ENCODE measurements around the gene C3orf62. TPM values are rescaled to one million over a fixed set of nuclear protein-coding genes. Genes with fewer than 3 reads are reported as not detected.

Gene C3orf62
- total and polyA plus RNA-seq, 10 of the 15 experiments (the other 5 are each of a cell fraction or from before 2014, with no cell fraction given) = 2.7 to 7.5 (median 4.2) TPM

DNA sequence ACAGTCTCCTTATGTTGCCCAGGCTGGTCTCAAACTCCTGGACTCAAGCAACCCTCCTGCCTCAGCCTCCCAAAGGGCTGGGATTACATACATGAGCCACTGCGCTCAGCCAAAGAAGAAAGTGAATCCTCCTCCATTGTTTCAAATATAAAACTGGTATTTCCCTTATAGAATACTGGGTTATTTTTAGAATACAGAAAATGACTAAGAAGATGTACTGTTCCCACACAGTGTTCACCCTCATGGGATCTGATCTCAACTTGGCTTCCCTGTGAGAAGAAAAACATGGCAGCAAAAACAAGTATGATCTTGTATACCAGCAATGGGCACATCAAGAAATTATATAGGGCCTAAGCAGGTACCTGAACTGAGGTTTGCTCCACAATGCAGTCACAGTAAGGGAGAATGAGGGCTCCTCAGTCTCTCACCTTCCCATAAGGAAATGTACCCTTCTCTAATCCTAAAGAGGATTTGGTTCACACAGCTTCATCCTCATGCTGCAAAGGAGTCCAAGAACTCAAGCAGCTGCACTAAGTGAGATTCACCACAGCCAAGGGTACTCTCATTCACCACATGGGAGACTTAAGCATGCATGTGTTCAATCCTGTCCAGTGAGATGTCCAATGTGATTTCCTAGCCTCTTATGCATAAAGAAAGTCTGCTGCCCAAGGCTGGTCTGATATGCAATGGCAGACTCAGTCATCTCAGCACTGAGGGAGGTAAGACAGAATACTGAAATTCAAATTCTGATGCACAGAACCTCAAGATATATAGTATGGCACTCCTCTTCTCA lies 37.1 kb upstream of the C3orf62 start (continued):
- TF ChIP-seq MEF2B (IDR thresholded peaks at IDR 0.05; ENCODE audit: partially characterized antibody, poor library complexity, severe bottlenecking) (peak; percentile 91), IKZF1 (conservative IDR thresholded peaks at IDR 0.05) (0 out of 2 replicates have a peak, but pooled peaks have one; percentile 36)

GRCh38 chr3:49311283-49311682 lies 34.3 kb upstream of the C3orf62 start:
- POLR2A ChIA-PET = interaction anchor here (1.3 to 1.5 kb wide), 2 partner anchors 9 to 101 kb away, joined by 3 to 6 read pairs; partner anchors contain the start of genes RHOA and TCTA
- no peak for FAIRE-seq
- Histone ChIP-seq H4K20me1 (ENCODE audit: control insufficient read depth, insufficient read depth) (no peaks in the 10 kb centered on the region), H3K27me3 (replicated peaks in 1 of 2; ENCODE audit: control insufficient read depth in 2 of 2, insufficient read depth in 2 of 2, low read length in 1 of 2) (no peaks in the 10 kb centered on the region), H2AFZ (ENCODE audit: control insufficient read depth, low read depth, low read length) (no peak overlapping the region), H3K4me2 (ENCODE audit: control insufficient read depth, insufficient read depth) (no peak overlapping the region), H3K4me1 (ENCODE audit: control insufficient read depth, insufficient read depth, low read length) (peaks cover 8% of the 10 kb centered on the region), H3K4me3 (no peak overlapping the region), H3K27ac (ENCODE audit: control insufficient read depth, insufficient read depth) (peak overlapping the region; percentile 74), H3K9me3 (replicated peaks; ENCODE audit: control insufficient read depth, insufficient read depth, low read length) (no peaks in the 10 kb centered on the region), H3K79me2 (ENCODE audit: control insufficient read depth, insufficient read depth, low read length) (peaks cover 2% of the 10 kb centered on the region; the same call in 1 of the 2 replicates), H3K9ac (ENCODE audit: control insufficient read depth, insufficient read depth, low read length) (peak overlapping the region; percentile 15; the same call in 1 of the 2 replicates), H3K36me3 (ENCODE audit: control insufficient read depth in 2 of 2, insufficient read depth in 2 of 2, low read length in 1 of 2) (peaks cover 11 to 14% of the 10 kb centered on the region in 2 experiments)
- CTCF ChIA-PET = interaction anchor here (0.6 to 1.1 kb wide), 3 partner anchors 9 to 183 kb away, joined by 3 to 4 read pairs (median 3); no protein-coding TSS in a partner anchor
- BruUV-seq (replicated peaks) = no TSS peak
- intact Hi-C loops (cut with micrococcal nuclease; ENCODE audit: unreplicated experiment) = no loop called here
- RAD21 ChIA-PET (ENCODE audit: unreplicated experiment) = interaction anchor here (1.1 to 1.4 kb wide), 2 partner anchors 9 to 138 kb away, joined by 3 to 9 read pairs; no protein-coding TSS in a partner anchor
- peak; percentile 49 for ATAC-seq
- DNase-seq (ENCODE audit: low read depth, low spot score) = peak; percentile 67
- in situ Hi-C loops (cut with MboI) = no loop called here
- SMC1A ChIA-PET (ENCODE audit: uncharacterized antibody, unreplicated experiment) = interaction anchor here (0.7 to 1.0 kb wide), 2 partner anchors 62 to 138 kb away, joined by 3 read pairs; no protein-coding TSS in a partner anchor
- 90% methylated on average over 3 of the region's 3 CpGs for WGBS (ENCODE audit: insufficient coverage, insufficient replicate concordance, low lambda C conversion rate, missing lambda C conversion rate)
- TF ChIP-seq NR2C2 (IDR thresholded peaks at IDR 0.05; ENCODE audit: borderline replicate concordance, control insufficient read depth, insufficient read length, low read depth) (no peak), NFIC (IDR thresholded peaks at IDR 0.05; ENCODE audit: low read depth, low read length) (0 out of 2 replicates have a peak, but pooled peaks have one; percentile 35), BHLHE40 (IDR thresholded peaks at IDR 0.05; ENCODE audit: borderline replicate concordance in 1 of 2, low read depth in 2 of 2, low read length in 1 of 2) (peak in 1 of 2 experiments; percentile 9; a peak in 1 of 4 replicates), EED (IDR thresholded peaks at IDR 0.05; ENCODE audit: low read depth) (peak; percentile 41; the same call in 1 of the 2 replicates), POLR2AphosphoS5 (IDR thresholded peaks at IDR 0.05; ENCODE audit: low read length) (0 out of 2 replicates have a peak, but pooled peaks have one; percentile 7), POU2F2 (IDR thresholded peaks at IDR 0.05; ENCODE audit: borderline replicate concordance, low read depth, low read length) (0 out of 3 replicates have a peak, but pooled peaks have one; percentile 7), IRF4 (IDR thresholded peaks at IDR 0.05; ENCODE audit: low read depth, low read length) (0 out of 2 replicates have a peak, but pooled peaks have one; percentile 11), RFX5 (IDR thresholded peaks at IDR 0.05; ENCODE audit: low read depth, low read length) (no peak), MEF2A (IDR thresholded peaks at IDR 0.05; ENCODE audit: insufficient read depth, low read depth, low read length) (0 out of 2 replicates have a peak, but pooled peaks have one; percentile 4), HDGF (IDR thresholded peaks at IDR 0.05) (peak; percentile 3; the same call in 1 of the 2 replicates), TCF12 (IDR thresholded peaks at IDR 0.05; ENCODE audit: low read depth, low read length) (peak; percentile 62; the same call in 1 of the 2 replicates)
- TF ChIP-seq, protein P1, sequence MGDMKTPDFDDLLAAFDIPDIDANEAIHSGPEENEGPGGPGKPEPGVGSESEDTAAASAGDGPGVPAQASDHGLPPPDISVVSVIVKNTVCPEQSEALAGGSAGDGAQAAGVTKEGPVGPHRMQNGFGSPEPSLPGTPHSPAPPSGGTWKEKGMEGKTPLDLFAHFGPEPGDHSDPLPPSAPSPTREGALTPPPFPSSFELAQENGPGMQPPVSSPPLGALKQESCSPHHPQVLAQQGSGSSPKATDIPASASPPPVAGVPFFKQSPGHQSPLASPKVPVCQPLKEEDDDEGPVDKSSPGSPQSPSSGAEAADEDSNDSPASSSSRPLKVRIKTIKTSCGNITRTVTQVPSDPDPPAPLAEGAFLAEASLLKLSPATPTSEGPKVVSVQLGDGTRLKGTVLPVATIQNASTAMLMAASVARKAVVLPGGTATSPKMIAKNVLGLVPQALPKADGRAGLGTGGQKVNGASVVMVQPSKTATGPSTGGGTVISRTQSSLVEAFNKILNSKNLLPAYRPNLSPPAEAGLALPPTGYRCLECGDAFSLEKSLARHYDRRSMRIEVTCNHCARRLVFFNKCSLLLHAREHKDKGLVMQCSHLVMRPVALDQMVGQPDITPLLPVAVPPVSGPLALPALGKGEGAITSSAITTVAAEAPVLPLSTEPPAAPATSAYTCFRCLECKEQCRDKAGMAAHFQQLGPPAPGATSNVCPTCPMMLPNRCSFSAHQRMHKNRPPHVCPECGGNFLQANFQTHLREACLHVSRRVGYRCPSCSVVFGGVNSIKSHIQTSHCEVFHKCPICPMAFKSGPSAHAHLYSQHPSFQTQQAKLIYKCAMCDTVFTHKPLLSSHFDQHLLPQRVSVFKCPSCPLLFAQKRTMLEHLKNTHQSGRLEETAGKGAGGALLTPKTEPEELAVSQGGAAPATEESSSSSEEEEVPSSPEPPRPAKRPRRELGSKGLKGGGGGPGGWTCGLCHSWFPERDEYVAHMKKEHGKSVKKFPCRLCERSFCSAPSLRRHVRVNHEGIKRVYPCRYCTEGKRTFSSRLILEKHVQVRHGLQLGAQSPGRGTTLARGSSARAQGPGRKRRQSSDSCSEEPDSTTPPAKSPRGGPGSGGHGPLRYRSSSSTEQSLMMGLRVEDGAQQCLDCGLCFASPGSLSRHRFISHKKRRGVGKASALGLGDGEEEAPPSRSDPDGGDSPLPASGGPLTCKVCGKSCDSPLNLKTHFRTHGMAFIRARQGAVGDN (IDR thresholded peaks at IDR 0.05) = peak; percentile 24; the same call in 1 of the 2 replicates
- TF ChIP-seq, protein P2, sequence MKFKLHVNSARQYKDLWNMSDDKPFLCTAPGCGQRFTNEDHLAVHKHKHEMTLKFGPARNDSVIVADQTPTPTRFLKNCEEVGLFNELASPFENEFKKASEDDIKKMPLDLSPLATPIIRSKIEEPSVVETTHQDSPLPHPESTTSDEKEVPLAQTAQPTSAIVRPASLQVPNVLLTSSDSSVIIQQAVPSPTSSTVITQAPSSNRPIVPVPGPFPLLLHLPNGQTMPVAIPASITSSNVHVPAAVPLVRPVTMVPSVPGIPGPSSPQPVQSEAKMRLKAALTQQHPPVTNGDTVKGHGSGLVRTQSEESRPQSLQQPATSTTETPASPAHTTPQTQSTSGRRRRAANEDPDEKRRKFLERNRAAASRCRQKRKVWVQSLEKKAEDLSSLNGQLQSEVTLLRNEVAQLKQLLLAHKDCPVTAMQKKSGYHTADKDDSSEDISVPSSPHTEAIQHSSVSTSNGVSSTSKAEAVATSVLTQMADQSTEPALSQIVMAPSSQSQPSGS (IDR thresholded peaks at IDR 0.05; ENCODE audit: low read length) = peak; percentile 95

Data from GM12878 (cell line).